Measurements from ENCODE around the gene SH3BP2. TPM values are rescaled to one million over a fixed set of nuclear protein-coding genes. Genes with fewer than 3 reads are reported as not detected.

Gene SH3BP2
- total RNA-seq, 3 donors from 2014 or later, result 40.5 to 74.8 (median 59.3) TPM

- Histone ChIP-seq H3K36me3 (no peaks in the 10 kb centered on the region), H3K9me3 (no peaks in the 10 kb centered on the region), H3K4me1 (peaks cover 0 to 6% of the 10 kb centered on the region in 2 donors), H3K27ac (no peak overlapping the region), H3K4me3 (no peak overlapping the region), H3K27me3 (no peaks in the 10 kb centered on the region)
- intact Hi-C loops (cut with DNase I; ENCODE audit: low total_unique reads), result no loop called here
- no peak for DNase-seq (ENCODE audit: low spot score in 2 of 2)
- TF ChIP-seq POLR2A (IDR thresholded peaks at IDR 0.05) (no peak), POLR2AphosphoS5 (IDR thresholded peaks at IDR 0.05) (no peak), CTCF (IDR thresholded peaks at IDR 0.05) (no peak)
Measured at GRCh38 chr4:2856266-2856665, 63.4 kb downstream of the SH3BP2 start.

DNA sequence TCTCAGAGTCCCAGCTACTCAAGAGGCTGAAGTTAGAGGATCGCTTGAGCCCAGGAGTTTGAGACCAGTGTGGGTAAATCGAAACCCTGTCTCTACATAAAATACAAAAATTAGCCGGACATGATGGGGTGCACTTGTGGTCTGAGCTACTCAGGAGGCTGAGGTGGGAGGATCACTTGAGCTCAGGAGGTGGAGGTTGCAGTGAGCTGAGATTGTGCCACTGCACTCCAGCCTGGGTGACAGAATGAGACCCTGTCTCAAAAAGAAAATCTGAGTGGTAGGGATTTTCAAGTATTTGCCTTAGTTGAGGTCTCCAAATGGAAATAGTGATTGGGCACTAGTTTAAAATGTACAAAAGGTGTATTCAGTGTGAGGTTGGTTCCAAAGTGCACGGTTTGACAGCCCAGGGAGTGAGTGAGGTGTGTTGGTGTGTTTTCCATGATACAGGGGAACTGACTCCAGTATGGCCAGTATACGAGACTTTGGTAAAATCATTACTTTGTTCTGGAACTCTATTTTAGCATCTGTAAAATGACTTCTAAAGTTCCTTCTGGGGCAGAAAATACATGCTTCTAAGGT lies 64.6 kb downstream of the SH3BP2 start:
- no peaks in the 10 kb centered on the region for H3K9me3 ChIP-seq
- H3K27ac ChIP-seq, result no peak overlapping the region
- no peak overlapping the region for H3K4me3 ChIP-seq
- H3K36me3 ChIP-seq, result no peaks in the 10 kb centered on the region
- TF ChIP-seq POLR2AphosphoS5 (IDR thresholded peaks at IDR 0.05) (no peak), POLR2A (IDR thresholded peaks at IDR 0.05) (no peak), CTCF (IDR thresholded peaks at IDR 0.05) (no peak)
- intact Hi-C loops (cut with DNase I; ENCODE audit: low total_unique reads), result no loop called here
- no peak for DNase-seq (ENCODE audit: low spot score in 2 of 2)
- peaks cover 3 to 12% of the 10 kb centered on the region in 2 donors for H3K4me1 ChIP-seq
- no peaks in the 10 kb centered on the region for H3K27me3 ChIP-seq

DNA sequence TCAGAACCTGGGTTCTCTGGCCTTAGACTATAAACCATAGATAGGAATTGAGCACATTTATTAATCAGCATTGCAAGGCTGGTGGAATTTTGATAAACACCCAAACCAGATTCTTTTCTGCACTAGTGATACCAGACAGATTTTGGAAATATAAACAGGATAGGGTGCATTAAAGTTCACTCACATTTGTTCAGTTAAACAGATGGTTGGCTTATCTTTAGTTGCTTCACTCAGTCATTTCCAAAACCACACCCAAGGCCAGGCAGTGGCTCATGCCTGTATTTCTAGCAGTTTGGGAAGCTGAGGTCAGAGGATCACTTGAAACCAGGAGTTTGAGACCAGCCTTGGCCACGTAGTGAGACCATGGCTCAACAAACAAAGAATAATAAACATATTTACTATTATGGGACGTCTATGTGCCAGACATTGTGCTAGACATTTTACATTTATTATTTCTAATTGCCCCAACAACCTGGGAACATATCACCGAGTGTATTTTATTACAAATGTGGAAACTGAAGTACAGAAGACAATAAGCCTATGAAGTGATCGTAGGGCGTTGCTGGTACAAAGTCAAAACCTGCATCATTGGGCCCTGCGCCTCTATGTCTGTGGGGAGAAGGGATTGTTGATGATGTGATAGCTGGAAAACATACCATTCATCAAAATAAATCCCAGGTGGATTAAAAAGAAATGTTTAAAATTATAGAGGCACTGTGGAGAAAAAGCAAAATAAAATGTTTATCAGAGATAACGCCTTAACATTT lies 65.7 kb downstream of the SH3BP2 start:
- H3K27me3 ChIP-seq, result no peaks in the 10 kb centered on the region
- no peaks in the 10 kb centered on the region for H3K9me3 ChIP-seq
- no peak overlapping the region for H3K4me3 ChIP-seq
- no peaks in the 10 kb centered on the region for H3K36me3 ChIP-seq
- no peak overlapping the region for H3K27ac ChIP-seq
- peaks cover 4 to 12% of the 10 kb centered on the region in 2 donors for H3K4me1 ChIP-seq
- intact Hi-C loops (cut with DNase I; ENCODE audit: low total_unique reads), result no loop called here
- no peak for DNase-seq (ENCODE audit: low spot score in 2 of 2)
- no peak for TF ChIP-seq CTCF (IDR thresholded peaks at IDR 0.05)
- TF ChIP-seq POLR2A (IDR thresholded peaks at IDR 0.05), result no peak
- TF ChIP-seq POLR2AphosphoS5 (IDR thresholded peaks at IDR 0.05), result no peak

- intact Hi-C loops (cut with DNase I; ENCODE audit: low total_unique reads), result no loop called here
- Histone ChIP-seq H3K36me3 (no peaks in the 10 kb centered on the region), H3K4me3 (no peak overlapping the region), H3K27me3 (no peaks in the 10 kb centered on the region), H3K9me3 (no peaks in the 10 kb centered on the region), H3K4me1 (peaks cover 4 to 12% of the 10 kb centered on the region in 2 donors), H3K27ac (no peak overlapping the region)
- DNase-seq (ENCODE audit: low spot score in 2 of 2), result no peak
- TF ChIP-seq POLR2AphosphoS5 (IDR thresholded peaks at IDR 0.05) (no peak), CTCF (IDR thresholded peaks at IDR 0.05) (no peak), POLR2A (IDR thresholded peaks at IDR 0.05) (no peak)
Measured at GRCh38 chr4:2859514-2859913, 66.6 kb downstream of the SH3BP2 start.
